Measurements from ENCODE around the gene ALPK1.

- TF ChIP-seq CTCF (IDR thresholded peaks at IDR 0.05) (no peak), POLR2AphosphoS5 (IDR thresholded peaks at IDR 0.05) (no peak)
Measured at GRCh38 chr4:112423591-112423990, 126.4 kb downstream of the ALPK1 start.

All from prostate gland (tissue), 2 donors.